ENCODE data around the gene TM9SF4.

The TM9SF4 gene

GRCh38 chr20:32188376-32189122 is 79.0 kb downstream of the TM9SF4 start:
- no peak for TF ChIP-seq CTCF (IDR thresholded peaks at IDR 0.05)
- Histone ChIP-seq H3K9me3 (ENCODE audit: control insufficient read depth, low read length) (no peaks in the 10 kb centered on the region), H3K27ac (peak overlapping the region; percentile 81), H3K4me1 (peaks cover 17% of the 10 kb centered on the region), H3K4me3 (ENCODE audit: low read depth, low read length) (no peak overlapping the region), H3K27me3 (ENCODE audit: control insufficient read depth, insufficient read depth, low read length) (no peaks in the 10 kb centered on the region), H3K4me2 (ENCODE audit: low read length) (no peak overlapping the region), H3K79me2 (peaks cover 4% of the 10 kb centered on the region), H3K36me3 (ENCODE audit: control insufficient read depth, insufficient read depth, low read length) (no peaks in the 10 kb centered on the region), H3K9ac (no peak overlapping the region), H2AFZ (no peak overlapping the region)

- H3K27me3 ChIP-seq (ENCODE audit: control insufficient read depth, insufficient read depth, low read length): no peaks in the 10 kb centered on the region
- H3K4me3 ChIP-seq (ENCODE audit: low read depth, low read length): no peak overlapping the region
- peaks cover 17% of the 10 kb centered on the region for H3K4me1 ChIP-seq
- H2AFZ ChIP-seq: peak overlapping the region; percentile 96
- TF ChIP-seq CTCF (IDR thresholded peaks at IDR 0.05): no peak
- no peaks in the 10 kb centered on the region for H3K36me3 ChIP-seq (ENCODE audit: control insufficient read depth, insufficient read depth, low read length)
- peaks cover 4% of the 10 kb centered on the region for H3K79me2 ChIP-seq
- H3K9me3 ChIP-seq (ENCODE audit: control insufficient read depth, low read length): no peaks in the 10 kb centered on the region
- H3K4me2 ChIP-seq (ENCODE audit: low read length): no peak overlapping the region
- peak overlapping the region; percentile 81 for H3K27ac ChIP-seq
- no peak overlapping the region for H3K9ac ChIP-seq
Measured at GRCh38 chr20:32189123-32189410, 79.6 kb downstream of the TM9SF4 start.

- Histone ChIP-seq H3K4me1 (peaks cover 17% of the 10 kb centered on the region), H3K9ac (peak overlapping the region; percentile 12), H3K27me3 (ENCODE audit: control insufficient read depth, insufficient read depth, low read length) (no peaks in the 10 kb centered on the region), H2AFZ (peak overlapping the region; percentile 96), H3K4me2 (ENCODE audit: low read length) (peak overlapping the region; percentile 16), H3K9me3 (ENCODE audit: control insufficient read depth, low read length) (no peaks in the 10 kb centered on the region), H3K4me3 (ENCODE audit: low read depth, low read length) (no peak overlapping the region), H3K36me3 (ENCODE audit: control insufficient read depth, insufficient read depth, low read length) (no peaks in the 10 kb centered on the region), H3K79me2 (peaks cover 4% of the 10 kb centered on the region), H3K27ac (peak overlapping the region; percentile 81)
- TF ChIP-seq CTCF (IDR thresholded peaks at IDR 0.05): no peak
Measured at GRCh38 chr20:32189691-32190615, 80.4 kb downstream of the TM9SF4 start.

- peak overlapping the region; percentile 81 for H3K27ac ChIP-seq
- H3K27me3 ChIP-seq (ENCODE audit: control insufficient read depth, insufficient read depth, low read length): no peaks in the 10 kb centered on the region
- peak overlapping the region; percentile 96 for H2AFZ ChIP-seq
- peaks cover 4% of the 10 kb centered on the region for H3K79me2 ChIP-seq
- no peaks in the 10 kb centered on the region for H3K9me3 ChIP-seq (ENCODE audit: control insufficient read depth, low read length)
- no peaks in the 10 kb centered on the region for H3K36me3 ChIP-seq (ENCODE audit: control insufficient read depth, insufficient read depth, low read length)
- no peak overlapping the region for H3K4me2 ChIP-seq (ENCODE audit: low read length)
- no peak overlapping the region for H3K9ac ChIP-seq
- no peak for TF ChIP-seq CTCF (IDR thresholded peaks at IDR 0.05)
- H3K4me1 ChIP-seq: peaks cover 17% of the 10 kb centered on the region
- no peak overlapping the region for H3K4me3 ChIP-seq (ENCODE audit: low read depth, low read length)
Measured at GRCh38 chr20:32190616-32191415, 81.3 kb downstream of the TM9SF4 start.

All from parathyroid adenoma (tissue), 2 donors.